GM12864 (cell line): Measurements from ENCODE around the gene PDZD2.

Experiments
- DNase-seq: peaks from one replicate; pipeline ENCODE4 v3.0.0-alpha.2; 2011; ENCODE audit warnings: low read depth
- H3K4me3 ChIP-seq: 2 replicates; pipeline ENCODE4 v1.5.1; 2011; ENCODE audit warnings: mild to moderate bottlenecking, low read depth, low read length, control low read depth
- TF ChIP-seq, protein P1 (sequence below): IDR thresholded peaks from 2 replicates; pipeline ENCODE4 v1.5.1; 2011; ENCODE audit warnings: low read depth, mild to moderate bottlenecking, moderate library complexity, low read length, control low read depth, inconsistent platforms; ENCODE audit errors: missing control alignments

Gene PDZD2

DNA sequence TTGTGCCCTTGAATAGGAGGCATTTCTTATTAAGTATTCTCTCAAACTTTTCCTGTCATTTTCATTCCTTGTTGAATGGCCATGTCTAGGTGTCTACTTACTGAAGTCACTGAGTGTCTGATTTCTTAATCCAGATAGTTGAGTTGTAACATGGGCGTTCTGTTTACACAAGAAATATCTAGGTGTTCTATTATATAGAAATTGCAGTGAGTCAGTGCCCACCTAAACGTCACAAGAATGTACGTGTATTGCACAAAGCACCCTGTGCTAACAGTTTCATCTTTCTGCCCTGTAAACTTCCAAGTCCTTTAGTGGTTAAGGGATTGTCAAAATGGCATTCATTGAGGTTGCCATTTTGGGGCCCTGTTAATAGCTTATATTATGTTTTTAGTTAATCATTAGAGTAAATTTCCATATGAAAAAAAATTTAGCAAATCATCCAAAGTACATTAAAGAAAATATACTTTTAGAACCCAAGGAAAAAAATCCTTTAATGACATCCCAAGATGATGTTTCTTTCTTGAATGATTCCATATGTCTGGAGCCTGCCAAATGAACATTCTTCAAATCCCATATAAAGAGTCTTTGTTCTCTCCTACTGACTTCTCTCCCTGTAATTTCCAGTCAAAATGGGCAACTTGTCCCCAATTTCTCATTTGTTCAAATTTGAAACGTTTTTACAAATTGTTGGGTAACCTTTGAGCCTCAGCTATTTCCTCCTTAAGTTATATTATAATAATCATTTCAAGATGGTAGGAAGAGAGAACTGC, 421.0 kb downstream of the PDZD2 start:
- TF ChIP-seq, protein P1, sequence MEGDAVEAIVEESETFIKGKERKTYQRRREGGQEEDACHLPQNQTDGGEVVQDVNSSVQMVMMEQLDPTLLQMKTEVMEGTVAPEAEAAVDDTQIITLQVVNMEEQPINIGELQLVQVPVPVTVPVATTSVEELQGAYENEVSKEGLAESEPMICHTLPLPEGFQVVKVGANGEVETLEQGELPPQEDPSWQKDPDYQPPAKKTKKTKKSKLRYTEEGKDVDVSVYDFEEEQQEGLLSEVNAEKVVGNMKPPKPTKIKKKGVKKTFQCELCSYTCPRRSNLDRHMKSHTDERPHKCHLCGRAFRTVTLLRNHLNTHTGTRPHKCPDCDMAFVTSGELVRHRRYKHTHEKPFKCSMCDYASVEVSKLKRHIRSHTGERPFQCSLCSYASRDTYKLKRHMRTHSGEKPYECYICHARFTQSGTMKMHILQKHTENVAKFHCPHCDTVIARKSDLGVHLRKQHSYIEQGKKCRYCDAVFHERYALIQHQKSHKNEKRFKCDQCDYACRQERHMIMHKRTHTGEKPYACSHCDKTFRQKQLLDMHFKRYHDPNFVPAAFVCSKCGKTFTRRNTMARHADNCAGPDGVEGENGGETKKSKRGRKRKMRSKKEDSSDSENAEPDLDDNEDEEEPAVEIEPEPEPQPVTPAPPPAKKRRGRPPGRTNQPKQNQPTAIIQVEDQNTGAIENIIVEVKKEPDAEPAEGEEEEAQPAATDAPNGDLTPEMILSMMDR: no peak

DNA sequence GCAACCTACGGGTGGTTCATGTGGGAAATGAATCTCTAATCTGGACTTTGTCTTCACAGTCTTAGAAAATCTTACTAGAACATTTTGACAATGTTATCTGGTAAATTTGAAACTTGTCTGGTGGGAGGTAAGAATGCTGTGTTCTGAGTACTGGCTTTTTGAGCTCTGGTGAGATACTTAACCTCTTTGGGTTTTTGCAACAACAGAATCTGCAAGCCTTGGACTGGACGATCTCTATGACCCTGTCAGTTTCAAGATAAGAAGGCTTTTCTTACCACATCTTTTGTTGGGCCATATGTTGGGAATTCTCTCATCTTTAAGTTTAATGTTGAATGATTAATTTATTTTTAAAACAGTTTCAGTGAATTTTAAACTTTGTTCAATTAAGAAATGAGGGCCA, 422.3 kb downstream of the PDZD2 start:
- TF ChIP-seq, protein P1: no peak
- H3K4me3 ChIP-seq: no peak overlapping the region
- no peak for DNase-seq

More for the DNA sequence above, 421.0 kb downstream of the PDZD2 start:
- H3K4me3 ChIP-seq: no peak overlapping the region
- no peak for DNase-seq

DNA sequence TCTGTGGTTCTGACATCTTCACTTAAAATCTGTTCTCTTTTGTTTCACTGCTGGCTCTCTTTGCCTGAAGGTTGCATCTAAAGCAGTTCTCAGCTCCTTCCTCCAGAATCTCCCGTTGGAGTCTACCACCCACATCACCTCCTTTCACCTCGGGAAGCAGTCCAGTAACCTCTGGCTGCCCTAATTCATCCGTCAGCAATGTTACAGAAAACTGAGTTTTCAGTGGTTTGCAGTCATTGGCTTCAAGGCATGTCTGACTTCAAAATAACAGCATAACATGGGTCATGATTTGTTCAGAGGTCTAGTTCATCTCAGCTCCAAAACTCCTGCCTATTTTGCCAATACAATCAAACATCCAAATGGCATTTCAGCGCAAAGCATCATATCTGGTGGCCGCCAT, 427.5 kb downstream of the PDZD2 start:
- no peak overlapping the region for H3K4me3 ChIP-seq
- TF ChIP-seq, protein P1: no peak
- DNase-seq: no peak

DNA sequence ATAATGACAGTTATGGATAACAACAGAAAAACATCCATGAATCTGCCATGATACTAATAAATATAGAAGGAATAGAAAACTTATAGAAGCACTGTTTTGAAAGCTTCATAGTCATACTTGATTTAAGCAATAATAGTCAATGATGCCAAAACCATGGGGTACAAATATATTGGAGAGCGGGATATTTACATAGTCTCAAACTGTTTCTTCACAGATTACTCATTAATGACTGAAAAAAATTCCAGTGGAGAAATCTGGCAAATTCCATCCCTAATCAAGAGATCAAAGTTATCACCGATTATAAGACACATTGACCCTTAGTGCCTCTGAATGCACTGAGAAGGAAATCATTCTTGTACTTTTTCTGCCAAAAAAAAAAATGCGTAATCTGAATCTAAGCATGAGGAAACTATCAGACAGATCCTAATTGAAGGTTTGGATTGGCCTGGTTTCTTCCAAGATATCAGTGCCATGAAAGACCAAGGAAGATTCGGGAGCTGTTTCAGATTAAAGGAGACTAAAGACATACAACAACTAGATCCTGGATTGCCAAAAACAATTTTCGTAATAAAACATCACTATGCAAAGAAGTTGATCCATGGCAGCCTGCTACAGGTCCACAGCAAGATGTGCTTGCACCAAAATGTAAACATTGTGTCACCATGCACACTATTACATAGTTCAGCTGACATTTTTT, 429.0 kb downstream of the PDZD2 start:
- TF ChIP-seq, protein P1: no peak
- DNase-seq: no peak
- H3K4me3 ChIP-seq: no peak overlapping the region

DNA sequence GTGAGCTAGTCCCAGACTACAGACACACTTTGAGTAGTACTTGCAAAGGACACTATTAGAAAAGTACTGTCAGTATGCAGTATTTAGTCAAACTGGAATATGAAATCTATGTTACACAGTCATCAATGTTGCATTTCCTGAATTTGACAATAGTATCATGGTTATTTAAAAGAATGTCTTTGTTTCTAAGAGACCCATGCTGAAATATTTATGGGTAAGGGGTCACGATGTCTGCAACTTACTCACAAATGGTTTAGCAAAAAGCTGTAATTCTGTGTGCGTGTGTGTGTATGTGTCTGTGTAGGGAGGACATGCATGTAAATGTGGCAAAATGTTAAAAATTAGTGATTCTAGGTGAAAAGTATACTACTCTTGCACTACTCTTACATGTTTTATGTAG, 429.6 kb downstream of the PDZD2 start:
- TF ChIP-seq, protein P1: no peak
- H3K4me3 ChIP-seq: no peak overlapping the region
- no peak for DNase-seq

DNA sequence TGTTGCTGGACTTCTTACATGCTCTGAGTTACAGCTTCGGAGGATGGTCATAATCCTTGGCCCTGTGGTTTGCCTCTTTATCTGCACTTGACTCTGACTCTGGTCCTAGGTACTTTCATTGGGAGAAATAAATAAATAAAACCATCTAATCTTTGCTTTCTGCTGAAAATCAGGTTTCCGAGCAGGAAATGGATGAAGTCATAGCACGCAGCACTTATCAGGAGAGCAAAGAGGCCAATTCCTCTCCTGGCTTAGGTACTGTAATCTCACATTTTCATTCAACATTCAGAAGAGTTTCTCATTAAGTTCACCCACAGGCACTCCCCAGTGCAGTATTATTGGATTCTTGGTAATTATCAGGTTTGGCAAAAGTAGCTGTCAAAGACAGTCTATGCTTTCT, 430.5 kb downstream of the PDZD2 start:
- TF ChIP-seq, protein P1: no peak
- H3K4me3 ChIP-seq: no peak overlapping the region
- no peak for DNase-seq
